ENCODE measurements around the gene FECH. TPM values are rescaled to one million over a fixed set of nuclear protein-coding genes. Genes with fewer than 3 reads are reported as not detected.

FECH gene
- total RNA-seq, 8 experiments from 2014 or later: 7.6 to 29.8 (median 18.5) TPM

DNA sequence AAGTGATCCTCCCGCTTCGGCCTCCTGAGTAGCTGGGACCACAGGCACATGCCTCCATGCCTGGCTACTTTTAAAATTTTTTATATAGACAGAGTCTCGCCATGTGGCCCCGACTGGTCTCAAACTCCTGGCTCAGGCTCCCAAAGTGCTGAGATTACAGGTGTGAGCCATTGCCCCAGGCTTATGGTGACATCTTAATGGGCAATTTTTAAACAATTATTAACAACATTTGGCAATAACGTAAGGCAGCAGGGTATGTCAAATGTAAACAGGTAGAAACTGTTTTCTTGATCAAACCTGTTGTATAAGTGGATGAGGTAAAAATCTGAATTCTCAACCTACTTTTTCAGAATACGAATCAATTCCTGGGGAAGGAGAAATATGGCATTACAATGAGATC, 11.0 kb downstream of the FECH start:
- in situ Hi-C loops (cut with MboI; ENCODE audit: low pct_unique_long_range_greater_than_20kb in 2 of 9, low sequenced_read_pairs in 9 of 9, unreplicated experiment in 9 of 9): no loop called here
- no peaks in the 10 kb centered on the region for H3K4me1 ChIP-seq (replicated peaks in 1 of 2)
- no peak for ATAC-seq (replicated peaks in 6 of 8)
- WGBS, 10 experiments: 40 to 100% (median 100%) methylated on average over 1 to 4 of the region's 6 CpGs
- H3K4me3 ChIP-seq: no peak overlapping the region
- H3K27ac ChIP-seq: no peak overlapping the region

DNA sequence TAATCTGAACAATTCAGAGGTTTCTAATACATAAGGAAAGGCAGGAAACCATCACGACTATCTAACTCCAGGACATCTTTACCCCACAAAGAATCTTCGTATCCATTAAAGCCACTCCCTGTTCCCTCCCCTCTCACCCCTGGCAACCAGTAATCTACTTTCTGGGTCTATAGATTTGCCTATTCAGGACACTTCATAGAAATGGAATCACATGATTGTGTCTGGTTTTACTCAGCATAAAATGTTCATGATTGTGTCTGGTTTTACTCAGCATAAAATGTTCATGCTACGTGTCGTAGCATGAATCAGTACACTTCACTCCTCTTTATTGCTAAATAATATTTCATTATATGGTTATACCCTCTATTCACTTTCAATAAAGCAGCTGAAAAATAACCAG, 11.6 kb downstream of the FECH start:
- no peak for ATAC-seq (replicated peaks in 6 of 8)
- Histone ChIP-seq H3K4me1 (replicated peaks in 1 of 2) (no peaks in the 10 kb centered on the region), H3K4me3 (no peak overlapping the region), H3K27ac (no peak overlapping the region)
- 29 to 100% (median 54%) methylated on average over 2 to 4 of the region's 4 CpGs; no CpG with 5 or more reads in 2 of the 10 experiments for WGBS, 10 experiments
- in situ Hi-C loops (cut with MboI; ENCODE audit: low pct_unique_long_range_greater_than_20kb in 2 of 9, low sequenced_read_pairs in 9 of 9, unreplicated experiment in 9 of 9): loop anchor here in 4 of 9 experiments (25.0 kb wide), 2 partner anchors 788 to 838 kb away; no protein-coding TSS in a partner anchor

DNA sequence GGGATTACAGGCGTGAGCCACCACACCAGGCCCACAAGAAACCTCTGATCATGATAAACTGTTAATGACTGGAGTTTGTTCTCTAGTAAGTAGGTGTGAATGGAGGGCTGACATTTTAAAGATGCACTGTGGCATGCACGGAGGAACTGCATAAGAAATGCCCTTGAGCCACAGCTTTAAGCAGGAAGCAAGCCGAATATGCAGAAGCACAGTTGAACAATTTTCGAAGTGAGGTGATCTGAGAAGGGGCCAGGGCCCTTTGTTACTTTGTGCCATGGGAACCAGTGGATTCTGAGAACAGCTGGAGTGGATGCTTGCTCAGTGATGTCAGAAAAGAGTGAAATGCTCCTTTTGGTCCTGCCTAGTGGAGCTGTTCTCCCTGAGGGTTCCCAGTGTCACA, 16.3 kb downstream of the FECH start:
- H3K4me3 ChIP-seq: no peak overlapping the region
- ATAC-seq (replicated peaks in 6 of 8): peak in 3 of 8 experiments; percentile 29 to 66 (median 64)
- in situ Hi-C loops (cut with MboI; ENCODE audit: low pct_unique_long_range_greater_than_20kb in 2 of 9, low sequenced_read_pairs in 9 of 9, unreplicated experiment in 9 of 9): loop anchor here in 4 of 9 experiments (25.0 kb wide), 2 partner anchors 783 to 833 kb away; no protein-coding TSS in a partner anchor
- peaks cover 0 to 7% of the 10 kb centered on the region in 2 donors for H3K4me1 ChIP-seq (replicated peaks in 1 of 2)
- H3K27ac ChIP-seq: no peak overlapping the region
- 80 to 100% (median 98%) methylated on average over 1 to 3 of the region's 4 CpGs; no CpG with 5 or more reads in 6 of the 10 experiments for WGBS, 10 experiments

DNA sequence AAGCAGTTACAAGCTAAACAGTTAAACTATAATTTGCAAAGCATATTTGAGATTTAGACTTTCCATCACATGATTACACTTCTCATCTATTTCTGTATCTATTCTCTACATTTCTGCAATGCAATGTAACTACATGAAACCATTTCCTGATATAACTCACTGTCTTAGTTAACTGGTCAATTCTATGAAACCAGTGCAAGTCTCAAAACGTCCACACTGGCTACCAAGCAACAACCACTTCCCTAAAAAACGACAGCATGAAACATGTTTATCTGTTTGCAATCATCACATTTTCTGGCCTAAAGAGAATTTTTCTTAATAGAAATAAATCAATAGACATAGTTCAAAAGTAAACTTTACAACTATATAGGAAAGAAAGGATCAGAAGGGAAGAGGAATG, 17.4 kb downstream of the FECH start:
- Histone ChIP-seq H3K4me1 (replicated peaks in 1 of 2) (peaks cover 0 to 7% of the 10 kb centered on the region in 2 donors), H3K27ac (no peak overlapping the region), H3K4me3 (no peak overlapping the region)
- in situ Hi-C loops (cut with MboI; ENCODE audit: low pct_unique_long_range_greater_than_20kb in 2 of 9, low sequenced_read_pairs in 9 of 9, unreplicated experiment in 9 of 9): loop anchor here in 4 of 9 experiments (25.0 kb wide), 2 partner anchors 782 to 832 kb away; no protein-coding TSS in a partner anchor
- 40 to 100% (median 78%) methylated on average over 1 to 2 of the region's 2 CpGs for WGBS, 10 experiments
- ATAC-seq (replicated peaks in 6 of 8): no peak

DNA sequence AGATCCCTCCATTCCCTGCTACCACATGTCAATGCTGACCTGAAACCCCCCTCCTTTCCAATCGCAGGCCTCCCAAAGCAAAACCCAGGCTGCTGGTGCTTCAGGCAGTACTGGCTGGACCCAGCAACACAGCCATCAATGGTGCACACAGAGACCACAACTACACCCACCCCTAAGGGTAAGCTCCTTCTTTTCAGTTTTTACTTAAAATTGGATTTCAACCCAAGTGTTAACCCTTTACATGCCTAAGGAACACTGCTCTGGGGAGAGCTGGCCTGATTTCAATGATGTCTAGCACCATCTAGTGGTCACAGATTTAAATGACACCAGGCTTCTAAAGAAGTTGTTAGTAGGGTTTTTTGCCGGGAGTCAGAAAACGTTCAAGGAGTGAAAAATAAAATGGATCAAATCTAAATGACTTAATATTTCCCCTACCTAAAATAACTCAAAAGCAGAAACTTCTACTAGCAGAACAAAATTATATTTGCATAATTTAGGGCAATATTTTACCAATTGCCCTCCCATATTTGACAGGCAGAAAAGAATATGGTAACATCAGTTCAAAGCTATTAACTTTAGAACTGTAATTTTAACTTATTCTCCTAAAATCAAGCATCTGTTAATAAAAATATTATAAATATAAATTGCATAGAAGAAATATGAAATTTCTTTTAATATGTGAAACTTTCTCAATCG, 24.6 kb downstream of the FECH start:
- in situ Hi-C loops (cut with MboI; ENCODE audit: low pct_unique_long_range_greater_than_20kb in 2 of 9, low sequenced_read_pairs in 9 of 9, unreplicated experiment in 9 of 9): loop anchor here in 4 of 9 experiments (25.0 kb wide), 2 partner anchors 775 to 825 kb away; no protein-coding TSS in a partner anchor
- ATAC-seq (replicated peaks in 6 of 8): peak; percentile 26 to 61 (median 50)
- H3K4me3 ChIP-seq: no peak overlapping the region
- H3K4me1 ChIP-seq (replicated peaks in 1 of 2): peaks cover 5 to 10% of the 10 kb centered on the region in 2 donors
- WGBS, 10 experiments: 33 to 100% (median 47%) methylated on average over 1 to 4 of the region's 4 CpGs; no CpG with 5 or more reads in 1 of the 10 experiments
- no peak overlapping the region for H3K27ac ChIP-seq

DNA sequence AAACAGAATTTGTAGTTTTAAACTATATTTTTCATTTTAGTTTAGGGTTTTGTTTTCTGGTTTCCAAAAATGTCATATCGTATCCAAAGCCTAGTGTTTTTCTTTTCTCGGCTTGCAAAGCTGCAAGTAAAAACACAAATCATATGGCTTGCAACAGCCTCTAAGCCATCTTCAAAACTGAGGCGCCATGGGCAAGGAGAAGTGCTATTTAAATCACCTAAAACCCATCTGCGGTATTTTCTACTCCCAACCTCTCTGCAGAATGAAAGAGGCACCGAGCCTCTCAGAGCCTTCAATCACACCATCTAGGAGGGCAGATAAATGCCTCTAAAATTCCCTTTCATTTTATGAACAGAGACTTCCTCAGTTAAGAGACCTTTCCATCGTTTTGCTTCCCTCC, 25.2 kb downstream of the FECH start:
- in situ Hi-C loops (cut with MboI; ENCODE audit: low pct_unique_long_range_greater_than_20kb in 2 of 9, low sequenced_read_pairs in 9 of 9, unreplicated experiment in 9 of 9): loop anchor here in 4 of 9 experiments (25.0 kb wide), 2 partner anchors 774 to 824 kb away; no protein-coding TSS in a partner anchor
- 55 to 100% (median 84%) methylated on average over 1 to 6 of the region's 6 CpGs for WGBS, 10 experiments
- no peak overlapping the region for H3K4me3 ChIP-seq
- peaks cover 5 to 7% of the 10 kb centered on the region in 2 donors for H3K4me1 ChIP-seq (replicated peaks in 1 of 2)
- ATAC-seq (replicated peaks in 6 of 8): peak in 1 of 8 experiments; percentile 4
- H3K27ac ChIP-seq: no peak overlapping the region

DNA sequence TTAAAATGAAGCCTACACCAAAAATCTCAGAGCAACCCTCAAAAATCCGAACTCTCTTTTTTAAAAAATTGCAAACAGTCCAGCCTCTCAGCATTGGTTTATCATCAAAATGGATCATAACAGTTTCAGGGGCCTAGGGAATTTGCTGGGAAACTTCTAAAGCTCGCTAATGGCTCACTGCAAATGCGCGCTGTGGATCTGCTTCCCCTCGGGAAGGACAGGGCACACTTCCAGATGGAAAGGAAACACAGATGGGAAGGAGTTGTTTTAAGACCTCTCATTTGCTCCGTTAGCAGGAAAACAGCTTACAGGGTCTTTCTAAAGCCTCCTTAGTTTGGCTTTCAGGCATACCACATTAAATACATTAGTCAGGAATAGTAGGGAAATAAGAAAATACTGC, 27.2 kb downstream of the FECH start:
- H3K4me1 ChIP-seq (replicated peaks in 1 of 2): peaks cover 3 to 5% of the 10 kb centered on the region in 2 donors
- no peak overlapping the region for H3K27ac ChIP-seq
- H3K4me3 ChIP-seq: no peak overlapping the region
- in situ Hi-C loops (cut with MboI; ENCODE audit: low pct_unique_long_range_greater_than_20kb in 2 of 9, low sequenced_read_pairs in 9 of 9, unreplicated experiment in 9 of 9): loop anchor here in 4 of 9 experiments (25.0 kb wide), 2 partner anchors 772 to 822 kb away; no protein-coding TSS in a partner anchor
- ATAC-seq (replicated peaks in 6 of 8): no peak
- WGBS, 10 experiments: 29 to 100% (median 88%) methylated on average over 1 to 6 of the region's 6 CpGs

DNA sequence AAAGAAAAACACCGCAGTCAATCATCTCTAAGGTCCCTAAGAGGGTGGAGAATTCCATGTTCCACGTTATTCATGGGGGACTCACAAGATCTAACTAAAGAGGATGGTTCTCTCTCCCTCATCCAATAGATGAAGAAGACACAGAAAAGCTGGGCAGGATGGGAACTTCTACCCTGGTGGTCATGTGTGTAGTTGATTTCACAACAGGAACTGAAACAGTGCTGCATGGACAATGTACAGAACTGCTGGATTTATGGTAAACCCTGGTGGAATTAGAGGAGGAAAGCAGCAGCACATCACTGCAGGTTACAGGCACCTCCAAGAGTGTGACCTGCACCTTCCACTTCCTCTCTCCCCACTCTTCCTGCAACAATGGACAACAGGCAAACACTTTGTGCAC, 31.4 kb downstream of the FECH start:
- no peak overlapping the region for H3K27ac ChIP-seq
- WGBS, 10 experiments: 80 to 100% (median 100%) methylated on average over 1 to 2 of the region's 2 CpGs; no CpG with 5 or more reads in 3 of the 10 experiments
- ATAC-seq (replicated peaks in 6 of 8): no peak
- in situ Hi-C loops (cut with MboI; ENCODE audit: low pct_unique_long_range_greater_than_20kb in 2 of 9, low sequenced_read_pairs in 9 of 9, unreplicated experiment in 9 of 9): loop anchor here in 4 of 9 experiments (25.0 kb wide), 2 partner anchors 768 to 818 kb away; no protein-coding TSS in a partner anchor
- H3K4me1 ChIP-seq (replicated peaks in 1 of 2): no peaks in the 10 kb centered on the region
- no peak overlapping the region for H3K4me3 ChIP-seq

DNA sequence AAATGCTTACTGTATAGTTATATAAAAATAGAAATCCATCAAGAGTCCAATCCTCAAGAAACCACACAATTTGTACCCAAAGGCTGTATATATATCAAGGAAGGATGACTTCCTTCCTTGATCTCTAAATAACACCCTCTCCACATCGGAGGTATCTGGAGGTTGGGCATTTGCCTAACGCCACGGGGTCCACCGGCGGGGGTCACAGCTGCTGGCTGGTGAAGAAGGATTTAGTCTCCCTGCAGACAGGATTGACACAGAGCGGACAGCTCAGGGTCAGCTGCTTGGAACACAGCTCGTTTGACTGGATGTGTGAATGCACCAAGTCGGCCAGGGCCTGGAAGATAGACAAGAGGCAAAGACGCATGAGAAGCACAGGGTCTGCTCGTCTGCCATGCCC, 36.0 kb downstream of the FECH start:
- in situ Hi-C loops (cut with MboI; ENCODE audit: low pct_unique_long_range_greater_than_20kb in 2 of 9, low sequenced_read_pairs in 9 of 9, unreplicated experiment in 9 of 9): loop anchor here in 4 of 9 experiments (25.0 kb wide), 2 partner anchors 763 to 813 kb away; no protein-coding TSS in a partner anchor
- 80 to 100% (median 82%) methylated on average over 1 to 3 of the region's 10 CpGs; no CpG with 5 or more reads in 3 of the 10 experiments for WGBS, 10 experiments
- no peak overlapping the region for H3K27ac ChIP-seq
- ATAC-seq (replicated peaks in 6 of 8): no peak
- H3K4me1 ChIP-seq (replicated peaks in 1 of 2): no peaks in the 10 kb centered on the region
- no peak overlapping the region for H3K4me3 ChIP-seq

DNA sequence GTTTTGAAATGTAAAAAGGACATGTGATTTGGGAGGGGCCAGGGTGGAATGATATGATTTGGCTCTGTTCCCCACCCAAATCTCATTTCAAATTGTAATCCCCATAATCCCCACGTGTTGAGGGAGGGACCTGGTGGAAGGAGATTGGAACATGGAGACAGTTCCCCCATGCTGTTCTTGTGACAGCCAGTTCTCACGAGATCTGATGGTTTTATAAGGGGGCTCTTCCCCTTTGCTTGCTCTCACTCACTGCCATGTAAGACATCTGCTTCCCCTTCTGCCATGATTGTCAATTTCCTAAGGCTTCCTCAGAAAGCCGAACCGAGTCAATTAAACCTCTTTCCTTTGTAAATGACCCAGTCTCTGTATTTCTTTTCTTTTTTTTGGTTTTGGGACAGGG, 39.2 kb downstream of the FECH start:
- in situ Hi-C loops (cut with MboI; ENCODE audit: low pct_unique_long_range_greater_than_20kb in 2 of 9, low sequenced_read_pairs in 9 of 9, unreplicated experiment in 9 of 9): no loop called here
- H3K27ac ChIP-seq: no peak overlapping the region
- no peak overlapping the region for H3K4me3 ChIP-seq
- no peaks in the 10 kb centered on the region for H3K4me1 ChIP-seq (replicated peaks in 1 of 2)
- WGBS, 10 experiments: 64 to 100% (median 84%) methylated on average over 1 to 3 of the region's 4 CpGs; no CpG with 5 or more reads in 3 of the 10 experiments
- ATAC-seq (replicated peaks in 6 of 8): no peak

DNA sequence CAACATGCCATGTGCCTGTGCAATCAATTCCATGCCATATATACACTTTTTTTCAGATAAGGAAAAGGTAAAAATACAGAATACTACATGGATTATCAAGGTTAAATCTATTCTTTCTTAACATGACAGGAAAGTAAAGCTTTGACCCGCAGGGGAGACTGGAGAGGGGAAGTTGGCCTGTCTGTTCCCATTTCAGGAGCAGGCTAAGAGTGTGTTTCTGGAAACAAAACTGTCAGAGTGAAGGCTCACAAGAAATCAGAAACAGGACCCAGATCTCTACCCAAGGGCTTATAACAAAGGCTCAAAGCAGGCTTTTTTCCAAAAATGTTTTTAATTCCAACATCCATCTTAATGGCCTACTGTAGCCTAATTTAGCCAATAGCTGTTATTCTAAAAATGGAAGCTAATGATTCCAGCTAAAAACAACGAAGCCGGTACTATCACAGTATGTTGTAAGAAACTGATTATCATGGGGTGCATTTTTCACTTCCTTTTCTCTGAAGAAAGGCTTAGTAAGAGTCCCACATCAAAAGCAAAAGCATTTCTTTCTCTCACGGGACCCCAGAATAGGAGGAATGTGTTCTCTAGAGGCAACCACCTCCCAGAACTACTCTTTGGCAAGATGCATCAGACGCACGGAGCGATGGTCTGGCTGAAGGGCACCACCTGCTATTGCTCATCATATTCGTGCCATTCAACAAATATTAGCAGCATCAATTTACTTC, 41.4 kb downstream of the FECH start:
- H3K4me3 ChIP-seq: no peak overlapping the region
- no peaks in the 10 kb centered on the region for H3K4me1 ChIP-seq (replicated peaks in 1 of 2)
- H3K27ac ChIP-seq: no peak overlapping the region
- ATAC-seq (replicated peaks in 6 of 8): no peak
- in situ Hi-C loops (cut with MboI; ENCODE audit: low pct_unique_long_range_greater_than_20kb in 2 of 9, low sequenced_read_pairs in 9 of 9, unreplicated experiment in 9 of 9): no loop called here
- WGBS, 10 experiments: 70 to 90% (median 85%) methylated on average over 3 to 8 of the region's 8 CpGs; no CpG with 5 or more reads in 3 of the 10 experiments

DNA sequence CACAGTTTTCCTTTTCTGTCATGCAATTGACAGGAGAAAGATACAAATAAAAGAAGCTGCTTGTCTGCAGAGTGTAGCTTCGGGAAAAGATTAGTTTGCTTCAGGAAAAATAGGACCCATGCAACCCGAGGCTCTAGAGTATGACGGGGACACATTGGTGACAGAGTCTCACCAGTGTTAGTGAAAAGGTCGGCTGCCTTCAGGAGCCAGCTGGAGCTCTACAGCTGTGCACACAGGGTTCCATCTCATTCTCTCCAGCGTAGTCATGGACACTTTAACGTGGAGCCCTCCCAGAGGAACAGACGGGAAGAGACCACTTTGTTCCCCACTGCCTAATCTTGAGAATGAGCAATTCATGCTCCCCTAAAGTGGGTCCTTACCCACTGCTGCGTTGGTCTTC, 42.9 kb downstream of the FECH start:
- in situ Hi-C loops (cut with MboI; ENCODE audit: low pct_unique_long_range_greater_than_20kb in 2 of 9, low sequenced_read_pairs in 9 of 9, unreplicated experiment in 9 of 9): no loop called here
- peak in 1 of 8 experiments; percentile 50 for ATAC-seq (replicated peaks in 6 of 8)
- Histone ChIP-seq H3K4me3 (no peak overlapping the region), H3K27ac (no peak overlapping the region), H3K4me1 (replicated peaks in 1 of 2) (no peaks in the 10 kb centered on the region)
- 20 to 92% (median 87%) methylated on average over 1 to 8 of the region's 8 CpGs; no CpG with 5 or more reads in 2 of the 10 experiments for WGBS, 10 experiments

Measured in motor neuron (in vitro differentiated cells).